GM12864 (cell line): ENCODE data around the gene MYO7B.

ENCODE experiments used
- DNase-seq: peaks from one replicate; pipeline ENCODE4 v3.0.0-alpha.2; 2011; ENCODE audit warnings: low read depth
- H3K4me3 ChIP-seq: 2 replicates; pipeline ENCODE4 v1.5.1; 2011; ENCODE audit warnings: mild to moderate bottlenecking, low read depth, low read length, control low read depth
- CTCF ChIP-seq: IDR thresholded peaks from 2 replicates; pipeline ENCODE4 v1.5.1; 2011; ENCODE audit warnings: low read depth, mild to moderate bottlenecking, moderate library complexity, low read length, control low read depth, inconsistent platforms; ENCODE audit errors: missing control alignments

The MYO7B gene

GRCh38 chr2:127634626-127635379, 99.3 kb downstream of the MYO7B start:
- no peak for TF ChIP-seq CTCF
- no peak overlapping the region for H3K4me3 ChIP-seq
- no peak for DNase-seq

GRCh38 chr2:127635380-127636237, 100.1 kb downstream of the MYO7B start:
- no peak for DNase-seq
- no peak for TF ChIP-seq CTCF
- no peak overlapping the region for H3K4me3 ChIP-seq

GRCh38 chr2:127636248-127637235, 101.1 kb downstream of the MYO7B start:
- no peak for TF ChIP-seq CTCF
- H3K4me3 ChIP-seq = no peak overlapping the region
- no peak for DNase-seq

GRCh38 chr2:127637236-127637630, 101.8 kb downstream of the MYO7B start:
- H3K4me3 ChIP-seq = no peak overlapping the region
- TF ChIP-seq CTCF = no peak
- DNase-seq = no peak

- H3K4me3 ChIP-seq = no peak overlapping the region
- DNase-seq = no peak
- no peak for TF ChIP-seq CTCF
Measured at GRCh38 chr2:127637725-127638252, 102.3 kb downstream of the MYO7B start.

- DNase-seq = no peak
- H3K4me3 ChIP-seq = no peak overlapping the region
- no peak for TF ChIP-seq CTCF
Measured at GRCh38 chr2:127638361-127639110, 103.1 kb downstream of the MYO7B start.
